ENCODE results near the gene ESAM. TPM values are rescaled to one million over a fixed set of nuclear protein-coding genes. Genes with fewer than 3 reads are reported as not detected.

The ESAM gene
- total and polyA plus RNA-seq, 2 of the 8 experiments (the other 6 are each of a cell fraction or from before 2014, with no cell fraction given): 0.09 TPM; not detected in 1

DNA sequence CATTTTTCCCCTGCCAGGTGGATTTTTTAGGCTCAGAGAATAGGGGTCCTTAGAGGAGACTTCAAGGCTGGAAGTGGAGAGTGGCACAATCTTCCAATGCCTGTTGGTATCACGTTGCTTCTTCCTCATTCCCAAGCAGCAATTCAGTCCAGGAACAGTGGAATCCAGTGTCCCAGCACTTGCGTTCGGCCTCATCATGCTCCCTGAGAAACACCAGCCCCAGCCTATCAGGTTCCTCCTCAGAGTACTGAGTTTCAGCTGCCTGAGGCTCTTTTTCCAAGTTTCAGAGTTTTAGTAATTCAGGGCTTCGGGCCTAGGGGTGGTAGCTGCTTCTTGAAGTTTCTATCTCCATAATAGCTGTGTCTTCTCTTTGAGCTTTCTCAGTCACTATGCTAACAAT, 54.3 kb downstream of the ESAM start:
- no peak overlapping the region for H4K5ac ChIP-seq (ENCODE audit: insufficient read length, low read depth, low read length)
- H4K20me1 ChIP-seq (replicated peaks in 1 of 2; ENCODE audit: control insufficient read depth in 1 of 2, insufficient read depth in 2 of 2, low read length in 2 of 2): no peaks in the 10 kb centered on the region
- H3K9ac ChIP-seq (replicated peaks in 1 of 4; ENCODE audit: extremely low read depth in 1 of 4, low read depth in 3 of 4, low read length in 3 of 4): no peak overlapping the region
- H3K4me3 ChIP-seq (ENCODE audit: extremely low read depth in 1 of 4, insufficient read depth in 2 of 4, low read depth in 3 of 4, low read length in 4 of 4): no peak overlapping the region
- no peak overlapping the region for H3K4me2 ChIP-seq (ENCODE audit: insufficient read depth in 1 of 2, low read depth in 2 of 2, low read length in 2 of 2)
- ChIA-PET CTCF (ENCODE audit: partially characterized antibody) (no interaction called here), POLR2A (ENCODE audit: partially characterized antibody) (no interaction called here)
- no peak overlapping the region for H2BK15ac ChIP-seq (ENCODE audit: low read length)
- no peak overlapping the region for H2BK5ac ChIP-seq (ENCODE audit: low read depth, low read length)
- no peak overlapping the region for H3K14ac ChIP-seq (ENCODE audit: insufficient read length)
- no peak overlapping the region for H4K8ac ChIP-seq (ENCODE audit: extremely low read depth, insufficient read depth, low read length)
- H2BK120ac ChIP-seq (replicated peaks; ENCODE audit: low read depth, low read length): no peak overlapping the region
- H3K18ac ChIP-seq (ENCODE audit: extremely low read depth, low read length): no peak overlapping the region
- no peaks in the 10 kb centered on the region for H3K23me2 ChIP-seq (ENCODE audit: low read depth, low read length)
- no peaks in the 10 kb centered on the region for H3K79me2 ChIP-seq (ENCODE audit: control insufficient read depth in 1 of 2, insufficient read depth in 2 of 2, low read length in 2 of 2)
- H3K79me1 ChIP-seq (ENCODE audit: low read depth, low read length): no peaks in the 10 kb centered on the region
- H3K56ac ChIP-seq (replicated peaks; ENCODE audit: insufficient read length, low read depth, low read length): no peak overlapping the region
- no peak overlapping the region for H2AFZ ChIP-seq (ENCODE audit: low read length)
- no peak overlapping the region for H3K27ac ChIP-seq (ENCODE audit: low read depth, low read length)
- TF ChIP-seq TAF7 (optimal IDR thresholded peaks at IDR 0.05; ENCODE audit: borderline replicate concordance, low read depth, low read length): no peak
- no peak for TF ChIP-seq MAX (IDR thresholded peaks at IDR 0.05)
- TF ChIP-seq RFX5 (IDR thresholded peaks at IDR 0.05; ENCODE audit: borderline replicate concordance, low read depth, low read length): no peak
- TF ChIP-seq KDM4A (IDR thresholded peaks at IDR 0.05; ENCODE audit: low read depth, low read length, severe bottlenecking): no peak
- TF ChIP-seq SP4 (IDR thresholded peaks at IDR 0.05; ENCODE audit: low read length): no peak
- no peak for TF ChIP-seq HDAC2 (IDR thresholded peaks at IDR 0.05; ENCODE audit: borderline replicate concordance in 1 of 2, low read depth in 2 of 2, low read length in 2 of 2)
- TF ChIP-seq GTF2F1 (IDR thresholded peaks at IDR 0.05; ENCODE audit: borderline replicate concordance, low read depth, low read length): no peak
- no peak for TF ChIP-seq ASH2L (IDR thresholded peaks at IDR 0.05; ENCODE audit: low read length)
- no peak for TF ChIP-seq TEAD4 (IDR thresholded peaks at IDR 0.05; ENCODE audit: low read depth, low read length)
- H3K4ac ChIP-seq (replicated peaks; ENCODE audit: insufficient read length, low read depth, low read length): no peak overlapping the region
- H4K91ac ChIP-seq (replicated peaks; ENCODE audit: insufficient read length, low read length): no peak overlapping the region
- H3K36me3 ChIP-seq (ENCODE audit: control insufficient read depth in 2 of 4, insufficient read depth in 4 of 4, low read length in 3 of 4): no peaks in the 10 kb centered on the region
- H3K4me1 ChIP-seq (replicated peaks in 1 of 4; ENCODE audit: control insufficient read depth in 3 of 4, insufficient read depth in 4 of 4, low read length in 3 of 4): no peaks in the 10 kb centered on the region
- DNase-seq (ENCODE audit: low read depth in 1 of 2, low spot score in 2 of 2) (no peak), FAIRE-seq (no peak)
- H3K23ac ChIP-seq (ENCODE audit: insufficient read length): no peak overlapping the region
- H2BK20ac ChIP-seq (ENCODE audit: low read length): no peak overlapping the region
- no peak overlapping the region for H2BK12ac ChIP-seq (ENCODE audit: low read depth, low read length)
- no peak overlapping the region for H2AK5ac ChIP-seq (ENCODE audit: low read depth, low read length)
- no peaks in the 10 kb centered on the region for H3K27me3 ChIP-seq (replicated peaks in 1 of 4; ENCODE audit: control insufficient read depth in 3 of 4, extremely low read depth in 1 of 4, insufficient read depth in 3 of 4, low read length in 3 of 4)
- H3K9me3 ChIP-seq (ENCODE audit: insufficient read depth in 2 of 2, low read depth in 1 of 2, low read length in 1 of 2): peaks cover 0 to 4% of the 10 kb centered on the region in 2 experiments; a peak in 2 of 4 replicates
- WGBS, 2 experiments (ENCODE audit: extremely low coverage in 1 of 2, insufficient coverage in 1 of 2, insufficient read length in 1 of 2, insufficient replicate concordance in 2 of 2, low coverage in 1 of 2, low lambda C conversion rate in 2 of 2, missing lambda C conversion rate in 1 of 2): 92% methylated on average over 4 of the region's 4 CpGs; no CpG with 5 or more reads in 1 of the 2 experiments
